Measurements from ENCODE around the gene FAM53A. TPM values are rescaled to one million over a fixed set of nuclear protein-coding genes. Genes with fewer than 3 reads are reported as not detected.

The FAM53A gene
- total RNA-seq, 4 donors from 2014 or later: 0.22 to 2.5 (median 0.47) TPM

DNA sequence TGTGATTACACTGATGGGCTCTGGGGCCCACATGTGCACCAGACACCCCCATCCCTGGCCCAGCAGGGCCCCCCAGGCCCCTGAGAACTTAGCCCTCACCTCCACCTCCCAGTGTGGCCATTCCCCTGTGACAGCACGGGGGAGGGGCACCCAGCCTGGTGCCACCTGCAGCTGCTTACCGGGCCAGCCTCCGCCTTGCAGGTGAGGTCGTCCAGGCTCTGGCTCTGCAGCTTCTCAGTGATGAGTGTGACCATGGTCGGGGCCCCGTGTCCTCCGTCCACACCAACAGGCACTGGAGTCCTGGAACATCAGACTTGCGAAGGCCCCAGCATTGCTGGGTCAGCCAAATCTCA lies 15.6 kb downstream of the FAM53A start:
- intact Hi-C loops (cut with DNase I): no loop called here
- TF ChIP-seq, protein P1, sequence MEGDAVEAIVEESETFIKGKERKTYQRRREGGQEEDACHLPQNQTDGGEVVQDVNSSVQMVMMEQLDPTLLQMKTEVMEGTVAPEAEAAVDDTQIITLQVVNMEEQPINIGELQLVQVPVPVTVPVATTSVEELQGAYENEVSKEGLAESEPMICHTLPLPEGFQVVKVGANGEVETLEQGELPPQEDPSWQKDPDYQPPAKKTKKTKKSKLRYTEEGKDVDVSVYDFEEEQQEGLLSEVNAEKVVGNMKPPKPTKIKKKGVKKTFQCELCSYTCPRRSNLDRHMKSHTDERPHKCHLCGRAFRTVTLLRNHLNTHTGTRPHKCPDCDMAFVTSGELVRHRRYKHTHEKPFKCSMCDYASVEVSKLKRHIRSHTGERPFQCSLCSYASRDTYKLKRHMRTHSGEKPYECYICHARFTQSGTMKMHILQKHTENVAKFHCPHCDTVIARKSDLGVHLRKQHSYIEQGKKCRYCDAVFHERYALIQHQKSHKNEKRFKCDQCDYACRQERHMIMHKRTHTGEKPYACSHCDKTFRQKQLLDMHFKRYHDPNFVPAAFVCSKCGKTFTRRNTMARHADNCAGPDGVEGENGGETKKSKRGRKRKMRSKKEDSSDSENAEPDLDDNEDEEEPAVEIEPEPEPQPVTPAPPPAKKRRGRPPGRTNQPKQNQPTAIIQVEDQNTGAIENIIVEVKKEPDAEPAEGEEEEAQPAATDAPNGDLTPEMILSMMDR (IDR thresholded peaks at IDR 0.05): no peak
- TF ChIP-seq POLR2A (IDR thresholded peaks at IDR 0.05): no peak
- no peaks in the 10 kb centered on the region for H3K27me3 ChIP-seq
- H3K4me3 ChIP-seq: no peak overlapping the region
- WGBS, 2 donors: no CpG with 5 or more reads among the region's 8 CpGs
- H3K36me3 ChIP-seq: no peaks in the 10 kb centered on the region
- H3K9me3 ChIP-seq: no peaks in the 10 kb centered on the region
- H3K27ac ChIP-seq: no peak overlapping the region
- H3K4me1 ChIP-seq: no peaks in the 10 kb centered on the region
- no peak for DNase-seq

- H3K36me3 ChIP-seq: no peaks in the 10 kb centered on the region
- H3K27me3 ChIP-seq: no peaks in the 10 kb centered on the region
- H3K27ac ChIP-seq: no peak overlapping the region
- TF ChIP-seq, protein P1 (IDR thresholded peaks at IDR 0.05): no peak
- no peak for TF ChIP-seq POLR2A (IDR thresholded peaks at IDR 0.05)
- H3K4me3 ChIP-seq: no peak overlapping the region
- WGBS, 2 donors: 87 to 96% methylated on average over 5 to 14 of the region's 15 CpGs
- no peak for DNase-seq
- H3K4me1 ChIP-seq: no peaks in the 10 kb centered on the region
- H3K9me3 ChIP-seq: no peaks in the 10 kb centered on the region
- intact Hi-C loops (cut with DNase I): no loop called here
These were observed 16.8 kb downstream of the FAM53A start for GRCh38 chr4:1667273-1667672.

DNA sequence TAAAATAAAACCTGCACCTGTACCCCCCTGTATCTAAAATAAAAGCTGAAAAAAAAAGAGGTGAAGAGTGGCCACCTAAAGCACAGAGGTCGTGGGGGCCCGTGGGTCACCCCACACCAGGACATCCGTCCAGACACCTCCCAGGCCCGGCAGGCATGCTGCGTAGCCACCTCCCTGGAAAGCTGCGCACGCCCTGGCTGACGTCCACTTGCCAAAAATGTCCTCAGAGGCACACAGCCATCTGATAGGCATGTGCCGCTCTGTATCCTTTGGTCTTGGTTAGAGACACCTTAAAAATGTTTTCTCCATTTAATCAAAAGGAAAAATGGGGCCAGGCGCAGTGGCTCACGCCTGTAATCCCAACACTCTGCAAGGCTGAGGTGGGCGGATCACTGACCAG lies 17.7 kb downstream of the FAM53A start:
- H3K4me1 ChIP-seq: no peaks in the 10 kb centered on the region
- no peak overlapping the region for H3K27ac ChIP-seq
- intact Hi-C loops (cut with DNase I): no loop called here
- 34 to 66% methylated on average over 4 to 9 of the region's 12 CpGs for WGBS, 2 donors
- no peaks in the 10 kb centered on the region for H3K9me3 ChIP-seq
- H3K27me3 ChIP-seq: no peaks in the 10 kb centered on the region
- H3K36me3 ChIP-seq: no peaks in the 10 kb centered on the region
- no peak for DNase-seq
- TF ChIP-seq, protein P1 (IDR thresholded peaks at IDR 0.05): no peak
- TF ChIP-seq POLR2A (IDR thresholded peaks at IDR 0.05): no peak
- H3K4me3 ChIP-seq: no peak overlapping the region

- intact Hi-C loops (cut with DNase I): no loop called here
- 79 to 84% methylated on average over 8 of the region's 8 CpGs for WGBS, 2 donors
- Histone ChIP-seq H3K9me3 (no peaks in the 10 kb centered on the region), H3K27ac (no peak overlapping the region), H3K27me3 (no peaks in the 10 kb centered on the region), H3K4me1 (no peaks in the 10 kb centered on the region), H3K4me3 (no peak overlapping the region), H3K36me3 (no peaks in the 10 kb centered on the region)
- TF ChIP-seq, protein P1 (IDR thresholded peaks at IDR 0.05): no peak
- TF ChIP-seq POLR2A (IDR thresholded peaks at IDR 0.05): no peak
- DNase-seq: no peak
These were observed 20.0 kb downstream of the FAM53A start for GRCh38 chr4:1664141-1664540.

DNA sequence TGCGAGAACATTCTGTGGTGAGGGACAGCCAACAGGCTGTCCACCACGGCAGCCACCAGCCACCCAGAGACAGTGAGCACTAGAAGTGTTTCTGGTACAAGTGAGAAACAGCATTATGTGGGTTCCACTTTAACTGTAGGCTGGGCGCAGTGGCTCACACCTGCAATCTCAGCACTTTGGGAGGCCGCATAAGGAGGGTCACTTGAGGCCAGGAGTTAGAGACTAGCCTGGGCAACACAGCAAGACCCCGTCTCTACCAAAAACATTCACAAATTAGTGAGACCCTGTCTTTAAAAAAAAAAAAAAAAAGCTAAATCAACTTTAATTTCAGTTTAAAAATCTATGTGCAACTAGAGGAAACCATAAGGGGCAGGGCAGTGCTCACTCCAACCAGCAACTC lies 20.6 kb downstream of the FAM53A start:
- no peaks in the 10 kb centered on the region for H3K36me3 ChIP-seq
- intact Hi-C loops (cut with DNase I): no loop called here
- DNase-seq: no peak
- no peak overlapping the region for H3K4me3 ChIP-seq
- TF ChIP-seq, protein P1 (IDR thresholded peaks at IDR 0.05): no peak
- TF ChIP-seq POLR2A (IDR thresholded peaks at IDR 0.05): no peak
- H3K9me3 ChIP-seq: no peaks in the 10 kb centered on the region
- H3K4me1 ChIP-seq: no peaks in the 10 kb centered on the region
- no peaks in the 10 kb centered on the region for H3K27me3 ChIP-seq
- 85 to 92% methylated on average over 4 to 5 of the region's 5 CpGs for WGBS, 2 donors
- no peak overlapping the region for H3K27ac ChIP-seq
